Natural killer cell treated with Interleukin-12 subunit alpha and Interleukin-12 subunit beta and Interleukin-15 and Interleukin-18, amount 100 ng/mL, for 72 hours (primary cell): ENCODE results near the gene CDCA5. TPM values are rescaled to one million over a fixed set of nuclear protein-coding genes. Genes with fewer than 3 reads are reported as not detected.

Experiments
- ATAC-seq, 2 donors: fragments of 150-1000 bp; cut with Tn5 transposase in 1 of 2; sonication (Bioruptor Pico), chemical (Tn5 transposase) in 1 of 2; 2 replicates each; pipeline ENCODE4 v1.10.0; 2021
- DNase-seq: peaks from one replicate; pipeline ENCODE4 v3.0.0; 2022; ENCODE audit warnings: low spot score
- H3K27ac Mint-ChIP-seq, 2 donors: 1 replicate in 1 of 2; 2 replicates in 1 of 2; pipeline ENCODE4 v1.8.0; 2022; ENCODE audit warnings: mixed read lengths in 2 of 2, mild to moderate bottlenecking in 1 of 2, moderate library complexity in 1 of 2
- H3K27me3 Mint-ChIP-seq, 2 donors: 1 replicate in 1 of 2; 2 replicates in 1 of 2; pipeline ENCODE4 v1.8.0; 2022; ENCODE audit warnings: mixed read lengths in 2 of 2
- H3K36me3 Mint-ChIP-seq: one replicate; pipeline ENCODE4 v1.8.0; 2022; ENCODE audit warnings: mixed read lengths
- H3K4me1 Mint-ChIP-seq, 2 donors: 1 replicate in 1 of 2; 2 replicates in 1 of 2; pipeline ENCODE4 v1.8.0; 2022; ENCODE audit warnings: low read depth in 2 of 2, mixed read lengths in 2 of 2, mild to moderate bottlenecking in 1 of 2
- H3K4me3 Mint-ChIP-seq: one replicate; pipeline ENCODE4 v1.8.0; 2022; ENCODE audit warnings: mixed read lengths
- H3K9me3 Mint-ChIP-seq: 2 replicates; pipeline ENCODE4 v1.8.0; 2022; ENCODE audit warnings: mixed read lengths
- total RNA-seq, 2 donors: library from RNA; stranded (reverse); gene quantifications; one replicate each; pipeline ENCODE4 v1.2.3, GENCODE V29; 2022

The CDCA5 gene
- total RNA-seq, 2 donors from 2014 or later, result 59.2 to 140 TPM

DNA sequence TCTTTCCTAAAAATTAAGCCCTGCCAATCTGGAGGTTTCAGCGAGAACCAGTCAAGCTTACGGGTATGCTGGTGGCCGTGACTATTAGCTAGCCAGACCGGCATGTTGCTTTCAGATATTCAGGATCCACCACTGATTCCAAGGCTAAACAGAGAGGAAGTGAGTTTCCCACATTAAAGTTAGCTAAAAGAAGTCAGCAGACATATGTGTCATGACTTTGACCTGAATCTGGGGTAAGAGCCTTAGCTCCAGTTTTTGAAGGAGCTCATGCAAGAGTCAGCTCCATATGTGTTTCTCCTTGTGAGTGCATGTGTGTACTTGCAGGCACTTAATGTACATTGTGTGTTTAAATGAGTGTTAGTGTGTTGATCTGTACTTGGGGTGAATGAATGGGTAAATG, 1.6 kb upstream of the CDCA5 start:
- H3K36me3 Mint-ChIP-seq, result peaks cover 20% of the 10 kb centered on the region

DNA sequence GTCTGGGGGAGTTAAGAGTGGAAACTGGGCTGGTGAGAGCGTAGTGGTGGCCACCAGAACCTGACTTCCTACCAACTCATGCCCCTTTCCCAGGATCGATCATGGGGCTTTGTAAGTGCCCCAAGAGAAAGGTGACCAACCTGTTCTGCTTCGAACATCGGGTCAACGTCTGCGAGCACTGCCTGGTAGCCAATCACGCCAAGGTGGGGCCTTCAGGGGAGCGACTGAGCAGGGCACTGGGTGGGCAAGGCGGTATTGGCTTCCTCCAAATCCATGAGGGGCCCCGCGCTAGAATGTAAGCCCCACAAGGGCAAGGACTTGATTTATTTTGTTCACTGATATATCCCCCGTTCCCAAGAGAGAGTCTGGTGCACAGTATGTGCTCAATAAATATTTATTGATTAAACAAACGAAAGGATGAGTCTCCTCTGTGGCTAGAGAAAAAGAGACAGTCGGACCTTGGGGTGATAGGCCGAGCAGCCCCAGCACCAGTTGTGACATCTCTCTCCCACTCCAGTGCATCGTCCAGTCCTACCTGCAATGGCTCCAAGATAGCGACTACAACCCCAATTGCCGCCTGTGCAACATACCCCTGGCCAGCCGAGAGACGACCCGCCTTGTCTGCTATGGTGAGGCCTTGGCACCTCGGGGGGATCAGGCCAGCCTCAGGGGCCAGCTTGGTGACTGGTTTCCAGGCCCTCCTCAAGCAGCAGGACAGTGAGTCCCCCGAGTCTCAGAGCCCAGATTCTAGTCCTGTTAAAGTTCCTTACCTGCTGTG, 947 bp upstream of the CDCA5 start:
- no peak for ATAC-seq
- H3K9me3 Mint-ChIP-seq, result no peaks in the 10 kb centered on the region
- peak overlapping the region; percentile 94 to 95 for H3K27ac Mint-ChIP-seq
- DNase-seq, result no peak
- peaks cover 26 to 44% of the 10 kb centered on the region in 2 donors for H3K4me1 Mint-ChIP-seq
- H3K4me3 Mint-ChIP-seq, result peak overlapping the region; percentile 98
- H3K36me3 Mint-ChIP-seq, result peaks cover 21% of the 10 kb centered on the region
- no peaks in the 10 kb centered on the region for H3K27me3 Mint-ChIP-seq

More for the DNA sequence above, 1.6 kb upstream of the CDCA5 start:
- Mint-ChIP-seq H3K4me3 (peak overlapping the region; percentile 98), H3K9me3 (no peaks in the 10 kb centered on the region), H3K27me3 (no peaks in the 10 kb centered on the region), H3K4me1 (peaks cover 26 to 42% of the 10 kb centered on the region in 2 donors), H3K27ac (peak overlapping the region; percentile 94 to 95)
- DNase-seq (no peak), ATAC-seq (no peak)

DNA sequence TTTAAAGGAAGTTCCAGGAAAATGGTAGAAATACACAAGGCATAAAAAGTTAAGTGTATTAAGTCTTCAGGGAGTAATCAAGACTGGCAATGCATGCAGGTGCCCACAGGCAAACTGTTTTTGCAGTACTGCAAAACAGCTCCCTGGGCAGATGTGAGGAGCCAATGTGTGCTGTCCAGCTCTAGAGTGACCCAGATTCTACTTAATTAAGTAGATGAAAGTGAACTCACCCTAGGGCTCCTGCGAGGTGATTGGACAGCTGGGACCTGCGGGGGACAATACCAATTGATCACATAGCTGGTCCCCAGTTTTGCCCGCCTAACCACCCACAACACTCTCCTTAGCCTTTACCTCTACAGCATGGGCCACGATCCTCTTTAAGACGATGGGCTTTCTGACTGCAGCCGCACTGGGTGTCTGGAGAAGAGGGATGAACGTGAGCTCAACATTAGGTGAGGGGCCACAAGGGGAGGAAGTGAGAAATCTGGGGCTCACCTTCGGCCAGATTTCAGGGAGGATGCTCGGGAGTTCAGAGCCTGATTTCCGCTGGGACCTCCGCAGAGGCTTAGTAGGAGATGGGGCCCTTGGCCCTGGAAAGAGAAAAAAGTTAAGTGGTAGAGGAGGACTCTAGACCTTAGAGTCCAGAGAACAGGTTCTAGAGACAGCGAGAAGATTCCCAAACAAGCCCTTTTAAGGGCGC, 556 bp downstream of the CDCA5 start:
- H3K4me3 Mint-ChIP-seq, result peak overlapping the region; percentile 98
- DNase-seq (peak; percentile 38), ATAC-seq (peak; percentile 0 to 1)
- H3K27me3 Mint-ChIP-seq, result no peaks in the 10 kb centered on the region
- peak overlapping the region; percentile 94 to 95 for H3K27ac Mint-ChIP-seq
- H3K9me3 Mint-ChIP-seq, result no peaks in the 10 kb centered on the region
- H3K36me3 Mint-ChIP-seq, result peaks cover 17% of the 10 kb centered on the region
- peaks cover 32 to 51% of the 10 kb centered on the region in 2 donors for H3K4me1 Mint-ChIP-seq

DNA sequence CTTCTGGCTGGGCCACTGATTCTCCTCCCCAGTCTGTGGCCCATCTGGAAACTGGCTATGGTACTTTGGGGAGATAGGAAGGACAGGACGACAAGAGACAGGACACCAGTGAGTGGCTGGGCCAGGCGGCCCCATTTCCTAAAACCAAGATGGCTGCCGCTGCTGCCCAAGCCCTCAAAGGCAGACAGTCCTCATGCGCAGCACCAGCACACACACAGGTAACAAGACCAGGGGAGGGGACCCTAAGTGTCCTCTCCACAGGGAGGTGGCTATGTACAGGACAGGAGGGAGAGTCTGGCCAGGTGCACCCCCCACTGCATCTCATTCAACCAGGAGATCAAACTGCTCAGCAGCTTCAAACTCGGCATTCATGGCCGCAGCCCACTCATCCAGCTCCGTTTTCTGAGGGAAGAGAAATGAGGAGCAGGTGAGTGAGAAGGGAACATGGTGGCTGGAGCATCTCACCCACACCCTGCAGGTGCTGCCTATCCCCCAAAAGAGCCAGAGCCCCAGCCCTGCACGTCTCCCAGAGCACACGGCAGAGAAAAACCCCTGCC, 5.0 kb downstream of the CDCA5 start:
- Mint-ChIP-seq H3K9me3 (no peaks in the 10 kb centered on the region), H3K36me3 (peaks cover 10% of the 10 kb centered on the region), H3K4me3 (peak overlapping the region; percentile 39), H3K27me3 (no peaks in the 10 kb centered on the region), H3K27ac (peak overlapping the region in 1 of 2 donors; percentile 20), H3K4me1 (peaks cover 20 to 45% of the 10 kb centered on the region in 2 donors)
- DNase-seq (peak; percentile 60), ATAC-seq (no peak)

DNA sequence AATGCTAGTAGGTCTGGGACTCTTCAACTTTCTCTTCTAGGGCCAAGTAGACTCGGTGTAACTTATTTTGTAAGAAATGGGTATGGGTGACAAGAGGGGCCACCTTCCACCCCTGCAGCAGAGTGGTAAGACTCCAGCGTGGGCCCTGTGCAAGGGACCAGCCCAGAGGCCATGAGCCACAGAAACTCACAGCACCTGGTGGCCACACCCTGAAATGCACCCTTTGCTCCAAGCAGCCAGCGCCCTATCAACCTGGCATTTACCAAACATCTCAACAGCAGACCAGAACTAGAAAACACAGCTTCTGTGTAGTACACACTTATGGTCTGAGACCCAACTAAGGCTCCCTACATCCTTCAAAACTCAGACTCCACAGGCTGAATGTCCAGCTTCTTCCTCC, 5.7 kb downstream of the CDCA5 start:
- Mint-ChIP-seq H3K4me1 (peaks cover 15 to 38% of the 10 kb centered on the region in 2 donors), H3K27me3 (no peaks in the 10 kb centered on the region), H3K36me3 (peaks cover 10% of the 10 kb centered on the region), H3K4me3 (no peak overlapping the region), H3K27ac (peak overlapping the region in 1 of 2 donors; percentile 20), H3K9me3 (no peaks in the 10 kb centered on the region)
- DNase-seq (peak; percentile 60), ATAC-seq (peak; percentile 58 to 67)

DNA sequence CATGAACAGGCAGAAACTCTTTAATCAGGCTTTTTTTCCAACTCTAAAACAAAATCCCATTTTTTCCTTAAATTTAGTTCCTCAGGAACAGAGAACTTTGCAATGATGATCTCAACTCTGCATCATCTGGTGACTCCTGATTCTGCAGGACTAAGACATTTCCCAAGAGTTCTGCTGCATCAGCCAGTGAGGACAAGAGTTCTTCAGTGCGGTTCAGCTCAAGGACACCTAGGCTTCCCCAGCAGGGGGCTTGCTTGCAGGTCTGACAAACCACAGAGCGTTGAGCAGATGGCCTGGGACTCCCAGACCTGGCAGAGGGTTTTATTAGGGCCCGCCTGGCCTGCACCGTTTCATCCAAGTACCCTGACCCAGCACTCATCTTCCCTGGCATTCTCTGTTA, 6.4 kb downstream of the CDCA5 start:
- no peak overlapping the region for H3K4me3 Mint-ChIP-seq
- peaks cover 10 to 31% of the 10 kb centered on the region in 2 donors for H3K4me1 Mint-ChIP-seq
- ATAC-seq, result no peak
- H3K27me3 Mint-ChIP-seq, result no peaks in the 10 kb centered on the region
- DNase-seq, result peak; percentile 51
- H3K27ac Mint-ChIP-seq, result peak overlapping the region in 1 of 2 donors; percentile 45
- no peaks in the 10 kb centered on the region for H3K9me3 Mint-ChIP-seq
- peaks cover 10% of the 10 kb centered on the region for H3K36me3 Mint-ChIP-seq

DNA sequence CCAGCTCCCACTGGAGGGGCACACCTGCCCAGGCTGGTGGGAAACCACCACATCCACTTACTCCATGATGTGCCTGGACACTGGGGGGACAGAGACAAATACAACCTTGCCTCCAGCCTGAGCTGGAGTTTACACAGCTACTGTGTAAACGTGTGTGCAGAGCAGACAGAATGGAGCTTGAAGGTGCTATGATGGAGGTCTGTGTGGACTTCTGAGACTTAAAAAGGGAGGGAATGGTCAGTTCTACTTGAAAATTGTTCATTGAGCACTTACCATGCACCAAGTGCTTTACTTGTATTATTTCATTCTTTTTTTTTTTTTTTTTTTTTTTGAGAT, 11.2 kb downstream of the CDCA5 start:
- no peak for ATAC-seq
- peaks cover 0 to 3% of the 10 kb centered on the region in 2 donors for H3K4me1 Mint-ChIP-seq
- H3K9me3 Mint-ChIP-seq, result no peaks in the 10 kb centered on the region
- H3K36me3 Mint-ChIP-seq, result no peaks in the 10 kb centered on the region
- no peak overlapping the region for H3K4me3 Mint-ChIP-seq
- no peak overlapping the region for H3K27ac Mint-ChIP-seq
- H3K27me3 Mint-ChIP-seq, result no peaks in the 10 kb centered on the region
- DNase-seq, result no peak

DNA sequence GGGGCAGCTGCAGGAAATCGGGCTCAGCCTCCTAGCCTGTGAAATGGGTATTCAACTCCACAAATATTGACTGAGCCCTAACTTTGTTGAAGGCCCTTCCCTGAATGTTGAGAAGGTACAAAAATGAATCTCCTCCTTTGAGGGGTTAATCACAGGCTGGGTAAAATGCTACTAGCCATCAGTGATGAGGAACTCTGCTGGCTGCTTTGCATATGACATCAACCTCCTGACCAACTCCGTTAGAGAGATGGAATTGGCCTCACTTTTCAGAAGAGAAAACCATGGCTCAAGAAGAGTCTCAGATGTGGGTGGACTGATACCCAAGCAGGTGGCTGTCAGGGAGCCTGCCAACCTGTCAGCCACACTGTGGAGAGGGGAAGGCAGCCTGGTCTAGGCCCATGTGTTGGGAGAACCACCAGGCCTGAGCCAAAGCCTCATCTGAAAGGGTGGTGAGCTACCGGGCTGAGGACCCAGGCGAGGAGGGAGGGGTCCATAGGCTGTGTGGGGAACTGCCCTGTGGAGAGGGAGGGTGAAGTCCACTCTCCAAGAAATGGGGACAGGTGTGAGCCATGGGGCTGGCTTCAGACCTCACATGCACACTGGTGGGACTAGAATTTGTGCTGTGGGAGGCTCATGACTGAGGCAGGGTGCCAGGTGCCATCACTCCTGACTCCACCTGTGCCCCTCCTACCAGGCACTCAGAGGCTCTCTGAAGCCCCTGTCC, 11.8 kb downstream of the CDCA5 start:
- Mint-ChIP-seq H3K9me3 (no peaks in the 10 kb centered on the region), H3K4me3 (no peak overlapping the region), H3K27me3 (no peaks in the 10 kb centered on the region), H3K27ac (no peak overlapping the region), H3K36me3 (no peaks in the 10 kb centered on the region), H3K4me1 (no peaks in the 10 kb centered on the region)
- no peak for DNase-seq
- ATAC-seq, result peak in 1 of 2 donors; percentile 25

DNA sequence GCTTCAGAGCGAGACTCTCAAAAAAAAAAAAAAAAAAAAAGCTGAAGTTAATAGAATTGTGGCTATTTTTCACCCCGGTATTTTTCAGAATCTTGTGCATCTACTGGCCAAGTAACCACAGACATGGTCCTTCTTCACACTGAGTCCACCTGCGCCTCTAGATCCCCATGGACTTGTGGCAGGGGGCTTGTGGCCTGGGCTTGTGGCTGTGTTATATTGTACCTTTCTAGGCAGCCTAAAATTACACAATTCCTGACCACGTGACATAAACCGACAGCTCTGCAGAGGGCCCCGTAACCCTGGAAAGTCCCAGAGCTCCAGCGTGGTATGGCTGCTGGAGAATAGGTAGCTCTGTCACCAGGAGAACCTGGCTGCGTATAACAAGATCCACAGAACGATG, 14.6 kb downstream of the CDCA5 start:
- Mint-ChIP-seq H3K9me3 (no peaks in the 10 kb centered on the region), H3K36me3 (no peaks in the 10 kb centered on the region), H3K4me1 (no peaks in the 10 kb centered on the region), H3K4me3 (no peak overlapping the region), H3K27ac (no peak overlapping the region), H3K27me3 (no peaks in the 10 kb centered on the region)
- DNase-seq (no peak), ATAC-seq (no peak)

DNA sequence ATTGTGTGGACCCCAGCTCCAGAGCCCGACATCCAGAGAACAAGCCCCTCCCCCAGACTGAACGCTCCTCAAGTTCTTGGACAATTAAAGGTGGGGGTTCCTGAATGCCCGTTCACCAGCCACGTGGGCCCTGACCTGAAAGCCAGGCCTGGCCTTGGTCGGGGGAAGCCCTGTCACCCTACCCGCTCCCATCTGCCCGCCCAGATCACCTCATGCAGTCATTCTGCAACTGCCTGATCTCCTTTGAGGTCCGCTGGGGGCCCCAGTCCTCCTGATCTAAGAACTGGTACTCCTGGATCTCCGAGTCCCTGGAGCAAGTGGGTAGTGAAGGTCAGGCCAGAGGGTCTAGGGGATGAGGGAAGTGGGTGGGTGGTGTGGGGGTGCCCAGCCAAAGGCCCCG, 16.4 kb downstream of the CDCA5 start:
- H3K27me3 Mint-ChIP-seq, result peaks cover 0 to under 1% of the 10 kb centered on the region in 2 donors
- no peaks in the 10 kb centered on the region for H3K36me3 Mint-ChIP-seq
- no peaks in the 10 kb centered on the region for H3K4me1 Mint-ChIP-seq
- no peak overlapping the region for H3K4me3 Mint-ChIP-seq
- H3K9me3 Mint-ChIP-seq, result no peaks in the 10 kb centered on the region
- no peak overlapping the region for H3K27ac Mint-ChIP-seq
- DNase-seq (no peak), ATAC-seq (no peak)

DNA sequence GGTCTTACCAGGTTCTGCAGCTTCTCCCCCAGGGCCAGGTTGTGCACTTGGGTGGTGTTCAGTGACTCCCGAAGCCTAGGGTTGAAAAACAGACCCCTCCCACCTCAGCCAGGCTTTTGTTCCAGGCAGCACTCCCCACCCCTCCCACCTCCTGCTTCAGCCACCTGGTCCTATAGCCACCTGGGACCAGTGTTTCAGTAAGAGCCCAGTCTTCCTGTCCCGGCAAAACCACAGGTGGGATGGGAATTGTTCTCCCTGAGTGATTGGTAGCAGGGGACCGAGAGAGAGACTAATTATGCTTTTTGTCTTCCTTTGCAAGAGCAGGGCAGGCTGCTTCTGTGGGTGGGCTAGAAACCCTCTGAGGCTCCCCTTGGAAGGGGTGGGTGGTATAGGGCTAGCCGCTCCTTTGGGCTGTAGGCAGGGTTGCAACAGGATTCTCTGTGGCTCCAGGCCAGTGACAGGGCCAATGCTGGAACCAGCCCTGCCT, 17.0 kb downstream of the CDCA5 start:
- Mint-ChIP-seq H3K4me1 (no peaks in the 10 kb centered on the region), H3K4me3 (no peak overlapping the region), H3K27me3 (peaks cover 0 to 4% of the 10 kb centered on the region in 2 donors), H3K36me3 (no peaks in the 10 kb centered on the region), H3K9me3 (no peaks in the 10 kb centered on the region), H3K27ac (no peak overlapping the region)
- ATAC-seq, result no peak
- no peak for DNase-seq

DNA sequence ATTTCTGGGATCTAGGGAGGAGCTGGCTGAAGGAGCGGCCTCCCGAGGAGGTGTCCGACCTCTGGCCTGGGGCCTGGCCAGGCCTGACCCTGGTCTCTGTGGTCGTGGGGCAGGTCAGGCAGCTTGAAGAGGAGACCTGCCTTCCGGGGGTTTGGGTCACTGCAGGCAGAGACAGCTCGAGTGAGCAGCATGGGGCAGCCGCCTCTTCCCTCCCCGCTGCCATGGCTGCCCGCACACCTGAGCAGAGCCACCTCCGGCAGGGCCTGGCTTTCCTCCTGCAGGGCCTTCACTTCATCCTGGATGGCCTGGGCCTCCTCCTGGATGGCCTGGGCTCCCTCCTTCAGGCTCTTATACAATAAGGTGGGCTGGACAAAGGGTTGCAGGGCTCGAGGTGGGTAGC, 17.5 kb downstream of the CDCA5 start:
- H3K27ac Mint-ChIP-seq, result no peak overlapping the region
- DNase-seq, result no peak
- no peaks in the 10 kb centered on the region for H3K4me1 Mint-ChIP-seq
- H3K4me3 Mint-ChIP-seq, result no peak overlapping the region
- peaks cover 0 to 4% of the 10 kb centered on the region in 2 donors for H3K27me3 Mint-ChIP-seq
- no peak for ATAC-seq
- H3K9me3 Mint-ChIP-seq, result no peaks in the 10 kb centered on the region
- H3K36me3 Mint-ChIP-seq, result no peaks in the 10 kb centered on the region

DNA sequence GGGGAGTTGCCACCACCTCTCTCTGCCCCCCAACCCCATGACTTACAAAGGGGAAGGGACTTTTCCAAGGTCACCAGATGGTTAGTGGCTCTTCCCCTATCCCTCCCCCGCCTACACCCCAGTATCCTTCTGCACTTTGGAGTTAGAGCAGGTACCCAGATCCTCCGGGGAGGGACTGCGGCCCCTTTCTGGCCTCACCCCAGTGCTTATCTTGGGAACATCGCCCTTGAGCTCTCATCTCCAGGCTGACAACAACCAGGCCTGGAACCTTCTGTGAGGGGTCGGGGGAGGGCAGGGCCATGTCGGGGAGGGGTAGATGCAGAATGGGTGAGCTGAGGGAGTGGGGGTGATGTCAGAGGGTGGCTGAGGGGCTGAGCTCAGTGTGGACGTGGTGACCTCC, 18.0 kb downstream of the CDCA5 start:
- H3K27ac Mint-ChIP-seq, result no peak overlapping the region
- peaks cover 0 to 7% of the 10 kb centered on the region in 2 donors for H3K27me3 Mint-ChIP-seq
- no peaks in the 10 kb centered on the region for H3K36me3 Mint-ChIP-seq
- DNase-seq, result no peak
- no peaks in the 10 kb centered on the region for H3K4me1 Mint-ChIP-seq
- no peak overlapping the region for H3K4me3 Mint-ChIP-seq
- ATAC-seq, result no peak
- no peaks in the 10 kb centered on the region for H3K9me3 Mint-ChIP-seq
